Measurements from ENCODE around the gene NANOS3.

DNA sequence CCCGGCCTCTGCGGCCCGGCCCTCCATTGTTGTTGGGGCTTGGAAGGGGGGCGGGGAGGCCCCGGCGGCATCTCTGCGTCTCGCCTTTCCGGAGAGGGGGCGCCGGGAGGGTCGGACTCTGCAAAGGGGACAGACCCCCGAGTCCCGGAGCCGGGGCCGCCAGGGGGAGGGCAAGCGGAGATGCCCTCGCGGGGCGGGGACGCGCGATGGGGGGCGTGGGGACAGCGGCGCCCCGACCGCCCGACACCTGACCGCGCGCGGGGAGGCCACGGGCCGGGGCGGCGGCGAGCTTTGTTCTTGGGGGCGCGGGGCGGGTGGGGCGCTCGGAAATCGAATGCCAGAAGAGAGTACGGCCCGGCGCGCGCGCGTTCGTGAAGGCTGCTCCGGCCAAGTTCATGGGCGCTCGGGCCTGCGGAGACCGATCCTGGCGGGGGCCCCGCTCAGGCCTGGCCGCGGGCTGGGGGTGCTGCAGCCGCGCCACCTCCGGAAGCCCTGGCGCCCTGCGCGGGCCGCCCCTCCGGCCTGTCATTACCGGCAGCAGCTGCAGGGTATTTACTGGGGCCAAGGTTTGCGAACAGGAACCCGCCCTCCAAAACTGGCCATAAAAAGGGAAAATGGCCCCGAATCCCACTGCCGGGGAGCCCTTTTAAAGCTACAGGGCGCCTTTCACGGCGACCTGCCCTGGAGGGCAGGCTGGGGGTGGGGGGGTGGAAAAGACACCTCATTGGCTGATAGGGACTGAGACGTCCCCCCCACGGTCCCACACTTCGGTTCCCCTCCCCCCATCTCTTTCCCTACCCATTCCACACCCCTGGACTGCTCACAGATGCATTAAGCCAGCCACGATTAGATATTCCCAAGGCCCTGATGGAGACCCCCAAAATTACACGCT is 11.1 kb upstream of the NANOS3 start:
- TF ChIP-seq, protein P1, sequence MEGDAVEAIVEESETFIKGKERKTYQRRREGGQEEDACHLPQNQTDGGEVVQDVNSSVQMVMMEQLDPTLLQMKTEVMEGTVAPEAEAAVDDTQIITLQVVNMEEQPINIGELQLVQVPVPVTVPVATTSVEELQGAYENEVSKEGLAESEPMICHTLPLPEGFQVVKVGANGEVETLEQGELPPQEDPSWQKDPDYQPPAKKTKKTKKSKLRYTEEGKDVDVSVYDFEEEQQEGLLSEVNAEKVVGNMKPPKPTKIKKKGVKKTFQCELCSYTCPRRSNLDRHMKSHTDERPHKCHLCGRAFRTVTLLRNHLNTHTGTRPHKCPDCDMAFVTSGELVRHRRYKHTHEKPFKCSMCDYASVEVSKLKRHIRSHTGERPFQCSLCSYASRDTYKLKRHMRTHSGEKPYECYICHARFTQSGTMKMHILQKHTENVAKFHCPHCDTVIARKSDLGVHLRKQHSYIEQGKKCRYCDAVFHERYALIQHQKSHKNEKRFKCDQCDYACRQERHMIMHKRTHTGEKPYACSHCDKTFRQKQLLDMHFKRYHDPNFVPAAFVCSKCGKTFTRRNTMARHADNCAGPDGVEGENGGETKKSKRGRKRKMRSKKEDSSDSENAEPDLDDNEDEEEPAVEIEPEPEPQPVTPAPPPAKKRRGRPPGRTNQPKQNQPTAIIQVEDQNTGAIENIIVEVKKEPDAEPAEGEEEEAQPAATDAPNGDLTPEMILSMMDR (IDR thresholded peaks at IDR 0.05): no peak
- no peak for TF ChIP-seq EP300 (IDR thresholded peaks at IDR 0.05; ENCODE audit: low read depth)

Measured in transverse colon (tissue), 3 donors.